NCI-H2107 treated with DMSO at 0.1 percent for 48 hours (cell line): ENCODE measurements around the gene GALR1.
"Not testable (repeated sequence)": the region's sequence is repeated elsewhere in the genome, so short reads cannot be mapped to it uniquely, and the experiment has no call there.

Experiments
- DNase-seq: peaks from one replicate; lab custom pipeline; 2025; ENCODE audit not compliant: unreplicated experiment; lab: John Stamatoyannopoulos, UW

The GALR1 gene

GRCh38 chr18:77249569-77250500 lies at the start of gene GALR1:
TSS of gene GALR1 (plus strand) at chr18:77249848. CDS start at chr18:77250549, 701 bp downstream.
- peak; percentile 44 for DNase-seq

DNA sequence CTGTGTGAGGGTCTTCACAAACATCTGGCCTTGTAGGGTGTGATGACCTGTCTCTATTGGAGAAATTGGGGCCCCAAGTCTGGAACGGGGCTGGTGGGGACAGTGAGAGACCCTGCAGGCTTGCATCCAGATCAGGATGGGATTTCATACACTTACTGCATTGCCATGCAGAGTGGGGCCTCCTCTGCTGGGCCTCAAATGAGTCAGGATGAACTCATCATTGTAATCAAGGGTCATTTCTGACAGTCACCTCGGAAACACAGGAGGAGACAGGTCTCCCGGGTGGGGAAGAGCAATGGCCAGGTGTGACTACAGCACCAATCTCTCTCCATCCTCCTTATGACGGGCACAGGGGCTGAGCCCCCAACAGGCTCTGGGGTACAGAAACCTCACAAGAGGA lies 48.1 kb upstream of the GALR1 start:
- DNase-seq = no peak

DNA sequence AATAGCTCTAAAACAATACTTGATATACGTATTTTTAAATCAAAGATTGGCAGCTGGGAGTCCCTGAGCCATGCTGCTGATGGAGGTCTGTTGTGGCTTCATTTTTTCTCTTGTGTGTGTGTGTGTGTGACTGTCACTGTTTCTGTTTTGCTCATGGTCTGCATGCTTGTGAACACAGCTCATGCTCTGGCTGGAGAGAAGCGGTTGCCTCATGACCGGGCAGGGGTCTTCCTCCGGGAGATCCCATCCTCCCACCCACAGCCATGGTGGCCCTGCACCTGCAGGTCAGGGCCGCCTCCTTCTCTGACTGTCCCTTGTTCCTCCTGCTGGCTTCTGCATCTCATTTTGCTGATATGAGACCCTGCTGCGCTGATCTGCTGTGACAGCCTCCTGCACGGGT lies 47.3 kb upstream of the GALR1 start:
- no peak for DNase-seq

GRCh38 chr18:77203071-77203470 lies 46.6 kb upstream of the GALR1 start:
- DNase-seq = no peak

- DNase-seq = no peak
These were observed 45.8 kb upstream of the GALR1 start for GRCh38 chr18:77203851-77204250.

DNA sequence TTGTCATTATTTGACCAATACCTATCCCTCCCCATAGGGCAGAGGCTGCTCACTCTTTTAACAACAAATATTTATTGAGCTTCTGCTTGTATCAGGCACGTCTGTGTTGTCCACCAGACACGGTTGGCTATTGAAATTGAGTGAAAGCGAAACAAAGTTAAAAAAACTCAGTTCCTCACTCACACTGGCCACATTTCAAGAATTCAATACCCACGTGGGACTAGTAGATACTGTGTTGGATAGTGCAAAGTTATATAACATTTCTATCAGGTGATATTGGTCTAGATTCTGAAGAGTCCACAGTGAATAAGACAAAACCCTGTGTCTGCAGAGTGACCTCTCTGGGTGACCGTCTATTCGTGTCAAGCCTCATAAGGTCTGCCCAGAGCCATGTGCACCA lies 43.9 kb upstream of the GALR1 start:
- DNase-seq = no peak

GRCh38 chr18:77206676-77207374 lies 42.8 kb upstream of the GALR1 start:
- DNase-seq = no peak

DNA sequence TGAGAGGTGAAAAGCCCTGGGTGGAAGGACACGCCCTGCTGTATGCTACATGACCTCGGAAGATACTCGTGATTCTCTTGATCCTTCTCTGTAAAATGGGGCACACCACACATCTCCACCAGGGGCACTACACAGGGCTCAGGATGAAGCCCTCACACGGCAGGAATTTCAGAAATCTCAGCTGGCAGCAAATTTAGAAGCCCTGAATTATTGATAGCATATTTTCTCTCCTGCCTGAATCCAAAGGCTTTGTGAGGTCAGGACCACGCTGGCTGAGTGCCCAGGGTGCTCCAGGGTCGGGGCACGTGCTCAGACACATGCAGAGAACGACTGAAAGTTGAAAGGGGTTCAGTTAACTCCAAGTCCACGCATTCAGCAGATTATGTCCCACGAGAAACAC lies 42.1 kb upstream of the GALR1 start:
- no peak for DNase-seq

- DNase-seq = no peak
These were observed 40.7 kb upstream of the GALR1 start for GRCh38 chr18:77208964-77209363.

DNA sequence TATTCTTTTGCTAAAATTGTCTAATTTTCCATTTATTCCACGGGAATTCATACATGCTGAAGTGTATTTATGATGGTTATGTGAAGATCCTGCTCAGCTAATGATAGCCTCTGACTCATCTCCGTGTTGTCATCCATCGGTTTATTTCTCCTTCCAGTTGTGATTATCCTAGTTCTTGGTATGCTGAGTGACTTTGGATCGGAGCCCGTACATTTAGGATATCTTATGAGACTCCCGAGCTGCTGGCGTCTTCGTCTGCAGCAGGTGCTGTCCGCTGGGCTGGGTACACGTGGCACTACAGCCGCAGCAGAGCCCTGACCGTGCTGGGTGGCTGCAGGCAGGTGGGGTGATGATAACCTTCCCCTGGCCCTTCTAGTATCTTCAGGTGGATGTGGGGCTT lies 40.1 kb upstream of the GALR1 start:
- no peak for DNase-seq

DNA sequence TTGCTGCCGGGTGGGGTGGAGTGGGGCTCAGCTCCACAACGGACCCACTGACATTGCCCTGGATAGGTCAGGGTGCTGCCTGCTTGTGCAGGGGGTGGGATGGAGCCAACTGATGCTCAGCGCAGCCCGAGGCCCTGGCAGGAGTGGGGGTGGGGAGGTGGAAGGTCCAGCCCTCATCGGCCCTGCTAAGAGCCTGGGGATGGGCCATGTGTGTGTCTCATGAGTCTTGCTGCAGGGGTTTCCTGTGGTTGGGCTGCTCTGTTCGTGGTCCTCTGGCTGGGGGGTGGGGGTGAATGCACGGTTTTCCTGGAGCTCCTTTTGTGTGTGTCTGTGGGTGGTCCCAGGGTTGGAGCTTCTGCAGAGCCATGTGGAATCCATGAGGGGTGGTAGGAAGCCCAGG lies 39.4 kb upstream of the GALR1 start:
- DNase-seq = no peak

DNA sequence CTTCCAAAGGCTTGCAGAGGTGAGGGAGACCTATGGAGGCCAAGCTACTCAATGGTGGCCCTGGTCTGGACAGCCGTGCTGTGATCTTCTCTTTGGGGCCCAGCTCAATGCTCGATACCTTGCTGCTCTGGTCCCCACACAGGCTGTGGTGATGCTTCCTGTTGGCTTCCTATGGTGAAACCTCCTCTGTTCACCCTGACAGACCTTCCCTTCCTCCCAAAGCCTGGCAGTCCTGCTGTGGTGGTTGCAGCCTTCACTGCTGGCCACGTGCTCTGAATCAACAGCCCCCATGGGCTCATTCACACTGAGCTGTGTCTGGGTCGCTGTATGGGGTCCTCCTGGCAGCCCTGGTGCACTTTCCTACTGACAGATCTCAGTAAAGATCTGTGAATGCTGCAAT lies 31.0 kb upstream of the GALR1 start:
- DNase-seq = no peak

- DNase-seq = no peak
These were observed 28.9 kb upstream of the GALR1 start for GRCh38 chr18:77220726-77221125.

GRCh38 chr18:77222464-77222863 lies 27.2 kb upstream of the GALR1 start:
- no peak for DNase-seq

GRCh38 chr18:77223221-77223639 lies 26.4 kb upstream of the GALR1 start:
- DNase-seq = no peak

DNA sequence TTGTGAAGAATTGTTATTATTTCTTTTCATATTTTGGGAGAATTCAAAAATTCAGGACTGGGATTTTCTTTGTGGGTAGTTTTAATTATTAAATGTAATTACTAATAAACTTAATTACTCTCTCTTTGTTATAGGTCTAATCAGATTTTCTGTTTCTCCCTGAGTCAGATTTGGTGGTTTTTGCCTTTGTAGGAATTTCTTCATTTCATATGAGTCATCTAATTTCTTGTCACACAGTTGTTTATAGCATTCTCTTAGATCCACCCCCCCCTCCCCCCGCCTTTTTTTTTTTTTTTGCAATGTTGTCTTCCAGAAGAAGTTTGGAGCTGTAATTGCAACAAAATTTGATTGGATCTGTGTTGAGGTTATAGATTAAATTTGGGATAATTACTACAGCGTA lies 26.0 kb upstream of the GALR1 start:
- no peak for DNase-seq

GRCh38 chr18:77230645-77231044 lies 19.0 kb upstream of the GALR1 start:
- no peak for DNase-seq

- DNase-seq = no peak
These were observed 14.9 kb upstream of the GALR1 start for GRCh38 chr18:77234504-77235365.

DNA sequence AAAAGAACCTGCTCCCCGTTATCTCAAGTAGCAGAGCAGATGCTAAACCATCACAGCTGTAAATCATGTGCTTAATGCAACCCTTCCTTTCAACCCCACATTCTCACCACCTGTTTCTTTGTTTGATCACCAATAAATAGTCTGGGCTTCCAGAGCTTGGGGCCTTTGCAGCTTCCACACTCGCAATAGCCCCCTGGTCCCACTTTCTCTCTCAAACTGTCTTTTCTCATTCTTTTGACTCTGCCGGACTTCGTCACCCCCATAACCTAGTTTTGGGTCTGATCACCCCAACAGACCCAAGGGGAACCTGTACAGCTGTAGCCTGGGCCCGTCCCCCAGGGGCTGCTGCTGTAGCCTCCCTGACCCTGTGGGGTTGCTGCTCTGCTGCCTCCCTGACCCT lies 10.4 kb upstream of the GALR1 start:
- DNase-seq = not testable (repeated sequence)

DNA sequence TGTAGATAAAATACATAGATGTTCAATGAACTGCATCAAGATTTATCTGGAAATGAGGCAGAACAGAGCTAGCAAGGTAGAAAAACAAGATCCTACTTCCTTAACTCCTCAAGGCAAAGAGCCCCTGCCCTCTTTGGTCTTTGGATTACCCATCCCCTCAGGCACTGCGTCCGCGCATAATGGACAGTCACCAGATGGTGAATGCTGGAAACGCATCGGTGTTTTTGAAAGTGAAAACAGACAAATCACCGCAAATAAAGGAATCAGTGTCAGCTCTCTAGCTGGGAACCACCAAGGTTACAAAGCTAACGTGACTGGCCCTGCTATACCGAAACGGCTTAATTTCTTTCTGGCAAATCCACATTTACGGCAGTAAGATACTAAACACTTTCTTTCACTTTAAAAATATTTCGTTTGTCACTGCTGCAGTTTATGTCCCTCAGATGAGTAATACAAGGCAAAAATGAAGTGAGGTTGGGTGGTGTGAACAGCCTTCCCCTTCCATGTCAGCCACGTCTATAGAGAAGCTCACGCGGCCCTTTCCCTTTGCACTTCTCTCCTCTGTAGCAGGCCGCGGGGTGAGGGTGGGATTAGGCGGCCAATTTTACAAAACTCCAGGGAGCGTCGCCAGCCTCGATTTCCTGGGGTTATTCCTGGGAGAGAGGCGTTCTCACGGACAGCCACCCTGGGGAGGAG lies 627 bp upstream of the GALR1 start:
- peak; percentile 68 for DNase-seq

GRCh38 chr18:77250501-77250925 lies 865 bp downstream of the GALR1 start:
- no peak for DNase-seq
